Suppressor macrophage (primary cell): ENCODE measurements around the gene RNF144A.

Experiments used
- DNase-seq, 4 experiments: peaks; one replicate each; pipeline ENCODE4 v3.0.0-alpha.2; 2020 to 2022

Gene RNF144A

DNA sequence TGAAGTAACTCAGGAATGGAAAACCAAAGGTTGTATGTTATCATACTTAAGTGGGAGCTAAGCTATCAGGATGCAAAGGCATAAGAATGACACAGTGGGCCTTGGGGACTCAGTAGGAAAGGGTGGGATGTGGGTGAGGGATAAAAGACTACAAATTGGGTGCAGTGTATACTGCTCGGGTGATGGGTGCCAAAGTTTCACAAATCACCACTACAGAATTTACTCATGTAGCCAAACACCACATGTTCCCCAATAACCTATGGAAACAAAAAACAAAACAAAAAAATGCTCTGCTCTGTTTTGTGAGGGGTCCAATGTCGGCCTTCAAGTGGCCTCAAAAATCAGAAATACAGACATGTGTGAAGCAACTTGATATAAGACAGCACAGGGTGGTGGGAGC, 8.9 kb upstream of the RNF144A start:
- DNase-seq, result no peak

DNA sequence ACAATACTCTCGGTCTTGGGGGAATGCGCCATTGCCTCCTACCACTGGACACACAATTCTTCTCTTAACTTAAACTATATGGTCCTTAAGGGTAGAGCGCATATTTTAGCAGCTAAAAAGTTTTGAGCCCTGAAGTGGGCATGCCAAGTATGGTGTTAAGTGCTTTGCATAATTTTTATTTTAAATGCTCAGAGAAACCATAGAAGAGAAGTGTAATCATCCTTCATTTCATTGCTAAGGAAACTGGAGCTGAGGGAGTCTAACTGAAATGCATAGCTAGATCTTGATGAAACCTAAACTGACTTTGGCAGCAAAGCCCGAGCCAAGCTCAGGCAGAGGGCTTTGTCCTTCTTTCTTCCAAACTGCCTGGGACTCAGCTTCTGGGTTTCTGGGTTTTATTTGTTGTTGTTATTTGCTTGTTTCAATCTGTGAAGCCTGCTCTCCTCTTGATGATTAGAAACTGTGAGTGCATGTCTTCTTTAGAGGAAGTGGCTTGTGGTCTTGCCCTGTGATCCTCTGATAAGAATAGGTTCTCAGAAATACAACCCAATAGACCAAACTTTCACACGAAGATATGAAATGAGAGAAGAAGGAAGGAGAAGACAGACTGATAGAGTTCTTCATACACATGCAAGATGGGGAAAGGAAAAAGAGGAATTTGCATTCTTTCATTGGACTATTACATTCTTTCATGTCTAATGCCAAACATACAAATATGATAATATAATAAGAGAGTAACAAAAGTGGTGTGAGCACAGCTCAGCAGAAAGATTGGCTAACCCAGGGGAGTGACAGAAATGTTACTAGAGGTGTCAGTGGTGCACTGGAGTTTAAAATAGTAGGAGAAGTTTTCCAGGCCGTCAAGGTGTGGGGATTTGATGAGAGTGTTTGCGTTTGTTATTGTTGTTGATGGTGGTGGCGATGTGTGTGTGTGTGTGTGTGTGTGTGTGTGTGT, 7.5 kb upstream of the RNF144A start:
- peak in 3 of 4 experiments; percentile 3 to 38 (median 19) for DNase-seq

GRCh38 chr2:6911721-6912120, 5.5 kb upstream of the RNF144A start:
- no peak for DNase-seq

- no peak for DNase-seq
These were observed 3.6 kb upstream of the RNF144A start for GRCh38 chr2:6913415-6914157.

GRCh38 chr2:6914828-6915227, 2.4 kb upstream of the RNF144A start:
- DNase-seq, result no peak

DNA sequence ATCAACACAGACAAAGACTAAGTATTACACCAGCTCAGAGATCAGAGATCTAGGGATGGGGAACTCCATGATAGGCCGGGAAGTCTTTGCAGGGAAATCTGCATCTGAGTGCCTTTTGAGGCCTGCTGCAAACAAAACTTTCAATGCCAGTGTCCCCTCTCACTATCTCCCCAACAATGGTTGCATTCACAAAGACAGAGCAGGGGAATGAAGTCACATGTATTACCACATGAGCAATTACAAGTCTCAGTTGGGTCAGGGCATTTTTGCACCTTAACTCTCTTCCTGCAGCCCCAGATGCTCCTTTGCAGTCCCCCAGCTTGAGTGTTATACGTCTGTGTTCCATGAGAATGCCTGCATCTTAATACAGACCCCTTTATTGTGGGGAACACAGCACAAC, 1.8 kb upstream of the RNF144A start:
- DNase-seq, result no peak

DNA sequence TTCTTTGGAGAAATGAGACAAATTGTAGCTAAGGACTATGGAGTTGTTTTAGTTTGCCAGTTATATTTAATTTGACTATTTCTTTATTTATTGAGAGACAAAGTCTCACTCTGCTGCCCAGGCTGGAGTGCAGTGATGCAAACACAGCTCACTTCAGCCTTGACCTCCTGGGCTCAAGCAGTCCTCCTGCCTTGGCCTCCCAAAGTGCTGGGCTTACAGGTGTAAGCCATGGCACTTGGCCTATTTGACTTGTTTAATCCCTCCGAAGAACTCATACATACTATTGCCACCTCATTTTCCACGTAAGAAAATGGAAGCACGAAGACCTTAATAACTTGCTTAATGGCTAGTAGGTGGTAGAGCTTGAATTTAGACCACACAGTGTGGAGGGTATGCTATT, 988 bp upstream of the RNF144A start:
- no peak for DNase-seq

GRCh38 chr2:6916736-6917070, 509 bp upstream of the RNF144A start:
- no peak for DNase-seq

- peak in 3 of 4 experiments; percentile 21 to 30 (median 25) for DNase-seq
These were observed 679 bp downstream of the RNF144A start for GRCh38 chr2:6917761-6918421.

- no peak for DNase-seq
These were observed 2.9 kb downstream of the RNF144A start for GRCh38 chr2:6919901-6920742.

GRCh38 chr2:6920743-6921064, 3.5 kb downstream of the RNF144A start:
- DNase-seq, result no peak

DNA sequence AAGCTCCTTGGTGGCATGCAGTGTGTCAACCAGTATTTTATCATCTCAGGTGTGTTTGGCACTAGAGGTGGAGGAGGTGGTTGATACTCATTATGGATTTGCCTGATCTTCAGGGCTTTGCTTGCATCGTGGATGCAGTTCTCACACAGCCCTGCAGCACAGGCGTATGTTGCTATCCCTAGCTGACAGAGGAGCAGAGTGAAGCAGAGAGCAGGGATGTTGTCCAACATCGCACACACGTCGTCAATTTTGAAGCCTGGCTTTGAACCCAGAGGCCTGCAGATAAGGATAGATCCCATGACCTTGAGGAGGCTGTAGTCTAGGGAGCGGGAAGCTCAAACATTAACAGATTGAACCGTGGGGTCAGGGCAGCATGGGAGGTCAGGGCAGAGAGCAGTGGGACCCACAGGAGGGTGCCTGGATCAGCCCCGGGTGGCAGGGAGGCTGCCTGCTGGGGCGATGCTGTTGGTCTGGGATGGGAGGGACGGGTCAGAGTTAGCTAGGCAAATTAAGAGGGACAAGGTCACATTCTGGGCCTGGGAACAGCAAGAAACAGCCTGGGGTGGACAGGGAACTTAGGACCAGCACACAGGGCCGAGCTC, 4.2 kb downstream of the RNF144A start:
- DNase-seq, result no peak

- no peak for DNase-seq
These were observed 5.0 kb downstream of the RNF144A start for GRCh38 chr2:6922201-6922656.

GRCh38 chr2:6923319-6923718, 6.1 kb downstream of the RNF144A start:
- no peak for DNase-seq

DNA sequence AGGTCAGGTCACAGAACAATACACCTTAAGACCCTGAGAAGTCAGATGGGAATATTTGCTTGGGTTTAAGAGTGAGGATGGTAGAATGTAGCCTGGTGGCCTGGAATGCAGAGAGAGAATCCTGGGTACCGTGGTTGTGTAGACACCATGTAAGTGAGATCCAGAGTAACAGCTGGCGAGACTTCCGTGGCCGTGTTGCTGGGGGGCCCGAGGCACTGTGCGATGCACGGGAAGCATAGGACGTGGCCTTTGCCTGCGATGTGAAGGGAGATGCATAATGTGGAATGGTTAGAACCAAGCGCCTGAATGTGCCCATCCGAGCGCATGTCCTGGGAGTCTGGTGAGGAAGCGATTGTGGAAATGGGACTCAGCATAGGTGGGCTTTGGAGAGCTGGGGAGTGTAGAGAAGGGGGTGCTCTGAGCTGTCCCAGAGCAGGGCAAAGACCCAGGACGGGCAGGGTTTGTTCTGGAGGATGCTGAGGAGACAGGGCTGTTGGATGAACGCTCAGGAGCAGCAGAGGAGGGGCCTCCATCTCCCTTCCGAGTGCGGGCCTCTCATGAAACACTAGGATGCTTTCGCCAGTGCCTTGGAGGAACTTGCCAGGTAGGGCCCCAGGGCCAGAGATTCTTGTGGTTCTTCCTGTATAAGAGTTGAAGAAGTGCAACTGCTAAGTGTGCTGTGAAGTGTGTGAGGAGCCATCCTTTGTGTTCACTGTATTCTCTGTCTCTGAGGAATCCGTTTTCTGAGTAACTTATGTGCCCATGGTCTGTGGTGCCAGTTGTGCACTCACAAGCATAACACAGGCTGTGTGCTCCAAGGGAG, 7.1 kb downstream of the RNF144A start:
- DNase-seq, result no peak

DNA sequence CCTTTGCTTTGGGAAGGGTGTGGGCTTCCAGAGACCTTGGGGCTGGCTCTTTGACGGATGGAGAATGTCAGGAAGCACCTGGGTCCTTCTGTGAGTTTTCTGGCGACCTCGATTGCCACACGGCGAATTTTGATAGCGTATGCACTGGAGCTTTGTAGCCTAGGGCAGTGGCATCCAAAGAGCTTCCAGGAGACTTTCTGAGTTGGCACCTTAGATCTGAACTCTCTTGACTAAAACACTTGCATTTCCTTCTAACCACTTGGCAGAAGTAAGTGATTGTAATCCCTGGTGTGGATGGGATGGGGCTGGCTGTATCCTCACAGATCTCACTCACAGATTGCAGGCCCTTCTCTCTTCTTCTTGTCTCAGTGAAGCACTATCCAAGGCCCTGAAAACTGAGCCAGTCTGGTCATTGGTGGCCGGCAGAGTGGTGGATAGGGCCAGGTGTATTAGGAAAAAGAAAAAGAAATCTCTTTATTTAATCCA, 7.8 kb downstream of the RNF144A start:
- DNase-seq, result no peak

DNA sequence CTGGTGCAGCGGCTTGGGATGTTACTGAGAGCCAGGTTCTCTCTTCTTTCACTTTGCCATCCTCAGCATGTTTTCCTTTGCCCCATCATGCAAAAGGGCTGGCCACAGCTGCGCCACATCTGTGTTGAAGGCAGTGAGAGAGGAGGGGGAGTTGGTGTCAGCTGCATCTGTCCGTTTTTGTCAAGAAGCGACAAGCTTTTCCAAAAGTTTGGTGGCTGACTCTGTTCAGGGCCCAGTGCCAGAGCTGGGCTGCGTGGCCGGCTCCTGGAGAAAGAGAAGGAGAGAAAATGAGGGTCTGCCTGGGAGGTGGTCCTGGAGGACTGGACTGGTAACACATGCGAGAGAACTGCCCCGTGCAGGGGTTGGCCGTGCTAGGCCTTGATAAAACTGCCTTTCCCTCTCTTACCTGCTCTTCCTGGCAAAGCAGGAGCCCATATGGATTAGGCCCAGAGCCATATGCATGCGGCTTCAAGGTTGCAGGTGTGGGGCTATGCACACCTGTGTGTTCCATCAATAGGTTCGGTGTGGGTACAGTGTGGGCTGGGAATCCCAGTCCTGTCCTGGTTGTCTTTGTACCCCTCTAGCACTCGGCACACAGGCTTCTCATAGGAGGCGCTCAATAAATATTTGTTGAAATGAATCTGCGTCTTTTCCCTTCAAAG, 9.0 kb downstream of the RNF144A start:
- no peak for DNase-seq

GRCh38 chr2:6927186-6927585, 10.0 kb downstream of the RNF144A start:
- DNase-seq, result no peak

DNA sequence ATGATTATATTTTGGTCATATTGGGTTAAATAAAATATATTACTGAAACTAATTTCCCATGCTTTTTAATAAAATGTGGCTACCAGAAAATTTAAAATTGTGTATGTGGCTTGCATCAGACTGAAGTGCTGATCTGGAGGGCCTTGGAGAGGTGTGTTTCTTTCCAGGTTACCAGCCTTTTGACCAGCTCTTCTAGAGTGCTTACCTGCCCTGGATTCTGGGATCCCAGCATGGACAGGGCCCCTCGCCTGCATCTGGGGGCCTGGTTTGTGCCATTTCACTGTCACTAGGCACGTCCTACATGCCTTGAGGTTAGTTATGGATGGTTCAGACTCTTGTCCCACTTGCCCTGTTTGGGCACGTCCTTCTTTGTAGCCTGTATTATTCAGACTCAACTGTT, 10.5 kb downstream of the RNF144A start:
- no peak for DNase-seq

DNA sequence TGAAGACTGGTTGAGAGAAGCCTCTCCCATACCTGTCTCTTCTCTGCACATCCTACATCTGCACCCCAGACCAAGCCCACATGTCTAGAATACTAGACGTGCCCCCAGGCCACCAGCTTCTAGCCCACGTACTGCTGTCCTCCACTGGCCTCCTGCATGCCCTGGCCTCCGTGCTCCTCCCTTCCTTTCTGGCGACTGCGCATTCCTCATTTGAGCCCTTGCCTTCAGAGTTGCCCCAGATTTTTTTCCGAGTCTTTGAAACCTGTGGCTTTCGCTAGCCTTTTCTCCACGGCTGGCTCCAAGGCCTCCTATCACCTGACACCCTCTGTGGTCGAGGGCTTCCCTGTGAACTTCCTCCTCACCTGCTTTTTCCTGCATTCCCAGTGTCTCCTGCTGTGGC, 11.2 kb downstream of the RNF144A start:
- no peak for DNase-seq
